Gastrocnemius medialis (tissue), 4 donors: ENCODE data around the gene IFI16. TPM values are rescaled to one million over a fixed set of nuclear protein-coding genes. Genes with fewer than 3 reads are reported as not detected.

Source experiments
- ATAC-seq, 2 donors: fragments of 150-250 bp; one replicate each; pipeline ENCODE4 v1.9.1; 2016
- DNase-seq, 2 donors: peaks; one replicate each; pipeline ENCODE4 v3.0.0-alpha.2; 2019
- H3K27ac ChIP-seq, 4 donors: fragments of 200-600 bp; sonication (generic); 1 replicate in 1 of 4; 2 replicates in 3 of 4; pipeline ENCODE4 v1.5.1; 2016 to 2018; ENCODE audit warnings: mild to moderate bottlenecking in 2 of 4, moderate library complexity in 1 of 4
- H3K27me3 ChIP-seq, 3 donors: fragments of 200-600 bp; sonication (generic) in 2 of 3; 1 replicate in 1 of 3; 2 replicates in 2 of 3; pipeline versions ENCODE4 v1.5.1 to v1.6.0; 2016 to 2019; ENCODE audit warnings: mild to moderate bottlenecking in 1 of 3, moderate library complexity in 1 of 3
- H3K36me3 ChIP-seq, 2 donors: fragments of 200-600 bp; sonication (generic) in 1 of 2; one replicate each; pipeline ENCODE4 v1.5.1; 2017 to 2018
- H3K4me1 ChIP-seq, 2 donors: fragments of 200-600 bp; sonication (generic) in 1 of 2; one replicate each; pipeline ENCODE4 v1.5.1; 2016 to 2017; ENCODE audit warnings: mild to moderate bottlenecking in 2 of 2
- H3K4me3 ChIP-seq, 4 donors: fragments of 200-600 bp; sonication (generic) in 3 of 4; 1 replicate in 1 of 4; 2 replicates in 3 of 4; pipeline ENCODE4 v1.5.1; 2016 to 2019; ENCODE audit warnings: mild to moderate bottlenecking in 2 of 4
- H3K9me3 ChIP-seq, 3 donors: fragments of 200-600 bp; sonication (generic) in 2 of 3; 1 replicate in 1 of 3; 2 replicates in 2 of 3; pipeline ENCODE4 v1.5.1; 2016 to 2019
- CTCF ChIP-seq, 5 experiments: fragments of 450-650 bp in 3 of 5; fragments of 200-600 bp in 2 of 5; sonication (generic) in 2 of 5; IDR thresholded peaks in 4 of 5; conservative IDR thresholded peaks in 1 of 5; 1 replicate in 4 of 5; 2 replicates in 1 of 5; pipeline ENCODE4 v1.5.1; 2016 to 2019; ENCODE audit warnings: antibody characterized with exemption in 5 of 5, mild to moderate bottlenecking in 3 of 5, moderate library complexity in 3 of 5
- POLR2A ChIP-seq, 2 donors: fragments of 450-650 bp; IDR thresholded peaks; one replicate each; pipeline ENCODE4 v1.6.1; 2017; ENCODE audit warnings: antibody characterized with exemption in 2 of 2, mild to moderate bottlenecking in 2 of 2, moderate library complexity in 2 of 2
- in situ Hi-C, 4 donors: fragments of 200-750 bp; cut with MboI; loops; one replicate each; pipeline versions ENCODE4 v1.15.0 to v1.8.0; 2017; ENCODE audit warnings: low sequenced_read_pairs in 4 of 4
- intact Hi-C: fragments of 100-400 bp; cut with DNase I; formaldehyde crosslinking; loops from one replicate; pipeline ENCODE4 v1.15.1; 2023; ENCODE audit warnings: low total_unique reads
- total RNA-seq, 4 donors: library from RNA; depleted of rRNA; stranded (reverse); fragments of >200 nt; gene quantifications; one replicate each; pipeline versions ENCODE4 v1.1.0 to v1.2.3, GENCODE V29; 2016

IFI16 gene
- total RNA-seq, 4 donors from 2014 or later = 13.5 to 18.5 (median 14.2) TPM

GRCh38 chr1:159012495-159012894 lies 2.8 kb downstream of the IFI16 start:
- intact Hi-C loops (no loop called here), in situ Hi-C loops (no loop called here)
- no peak for TF ChIP-seq CTCF (IDR thresholded peaks at IDR 0.05 in 4 of 5, conservative IDR thresholded peaks at IDR 0.05 in 1 of 5)
- peak; percentile 29 to 69 for TF ChIP-seq POLR2A (IDR thresholded peaks at IDR 0.05)
- H3K27ac ChIP-seq = peak overlapping the region; percentile 66 to 81 (median 76)
- H3K36me3 ChIP-seq = peaks cover 0 to 11% of the 10 kb centered on the region in 2 donors
- H3K4me3 ChIP-seq = peak overlapping the region; percentile 24 to 58 (median 56)
- peak in 1 of 2 donors; percentile 9 for DNase-seq
- no peak for ATAC-seq
- H3K27me3 ChIP-seq = no peaks in the 10 kb centered on the region
- H3K4me1 ChIP-seq = no peaks in the 10 kb centered on the region
- H3K9me3 ChIP-seq = no peaks in the 10 kb centered on the region

GRCh38 chr1:159014003-159014571 lies 4.4 kb downstream of the IFI16 start:
- no peaks in the 10 kb centered on the region for H3K27me3 ChIP-seq

GRCh38 chr1:159014851-159015250 lies 5.1 kb downstream of the IFI16 start:
- ATAC-seq (no peak), DNase-seq (no peak)
- in situ Hi-C loops = no loop called here
- Histone ChIP-seq H3K36me3 (peaks cover 0 to 11% of the 10 kb centered on the region in 2 donors), H3K27ac (peak overlapping the region in 3 of 4 donors; percentile 47 to 65 (median 54)), H3K27me3 (no peaks in the 10 kb centered on the region), H3K4me3 (no peak overlapping the region), H3K9me3 (no peaks in the 10 kb centered on the region), H3K4me1 (no peaks in the 10 kb centered on the region)
- TF ChIP-seq CTCF (IDR thresholded peaks at IDR 0.05 in 4 of 5, conservative IDR thresholded peaks at IDR 0.05 in 1 of 5) = no peak
- TF ChIP-seq POLR2A (IDR thresholded peaks at IDR 0.05) = no peak
- intact Hi-C loops = no loop called here

More at GRCh38 chr1:159014003-159014571, 4.4 kb downstream of the IFI16 start:
- Histone ChIP-seq H3K36me3 (peaks cover 0 to 11% of the 10 kb centered on the region in 2 donors), H3K9me3 (no peaks in the 10 kb centered on the region), H3K27ac (peak overlapping the region in 2 of 4 donors; percentile 80 to 81), H3K4me3 (peak overlapping the region in 1 of 4 donors; percentile 53), H3K4me1 (no peaks in the 10 kb centered on the region)
- ATAC-seq = no peak
- no peak for DNase-seq
- intact Hi-C loops (no loop called here), in situ Hi-C loops (no loop called here)
- TF ChIP-seq CTCF (IDR thresholded peaks at IDR 0.05 in 4 of 5, conservative IDR thresholded peaks at IDR 0.05 in 1 of 5) (no peak), POLR2A (IDR thresholded peaks at IDR 0.05) (no peak)

- TF ChIP-seq CTCF (IDR thresholded peaks at IDR 0.05 in 4 of 5, conservative IDR thresholded peaks at IDR 0.05 in 1 of 5) (no peak), POLR2A (IDR thresholded peaks at IDR 0.05) (no peak)
- DNase-seq (peak; percentile 50 to 62), ATAC-seq (peak; percentile 87 to 94)
- intact Hi-C loops (no loop called here), in situ Hi-C loops (no loop called here)
- peak overlapping the region; percentile 2 to 65 (median 62) for H3K27ac ChIP-seq
- no peaks in the 10 kb centered on the region for H3K9me3 ChIP-seq
- no peak overlapping the region for H3K4me3 ChIP-seq
- peaks cover 0 to 11% of the 10 kb centered on the region in 2 donors for H3K36me3 ChIP-seq
- H3K27me3 ChIP-seq = no peaks in the 10 kb centered on the region
- H3K4me1 ChIP-seq = no peaks in the 10 kb centered on the region
These were observed 5.8 kb downstream of the IFI16 start for GRCh38 chr1:159015440-159015909.
